H9 (cell line): ENCODE measurements around the gene SH3RF3. TPM values are rescaled to one million over a fixed set of nuclear protein-coding genes. Genes with fewer than 3 reads are reported as not detected.

Experiments used
- DNase-seq: peaks from one replicate; pipeline ENCODE4 v3.0.0-alpha.2; 2017
- H2AFZ ChIP-seq: one replicate; pipeline ENCODE4 v1.6.1; 2013; ENCODE audit warnings: mild to moderate bottlenecking, low read length, control low read depth, moderate library complexity
- H2AK5ac ChIP-seq: 2 replicates; pipeline ENCODE4 v1.6.1; 2013; ENCODE audit warnings: low read length, control low read depth, mixed read lengths; ENCODE audit not compliant: insufficient read length
- H2BK120ac ChIP-seq: one replicate; pipeline ENCODE4 v1.6.1; 2013; ENCODE audit warnings: low read depth, mild to moderate bottlenecking, low read length, control low read depth, inconsistent platforms; ENCODE audit not compliant: poor library complexity, severe bottlenecking
- H2BK12ac ChIP-seq: 2 replicates; pipeline ENCODE4 v1.6.1; 2013; ENCODE audit warnings: low read length, control low read depth, mixed read lengths, low read depth; ENCODE audit not compliant: insufficient read length
- H2BK15ac ChIP-seq: 2 replicates; pipeline ENCODE4 v1.6.1; 2013; ENCODE audit warnings: low read depth, low read length, control low read depth
- H2BK20ac ChIP-seq: one replicate; pipeline ENCODE4 v1.6.1; 2013; ENCODE audit warnings: low read depth, mild to moderate bottlenecking, low read length, control low read depth, inconsistent platforms; ENCODE audit not compliant: poor library complexity, severe bottlenecking
- H2BK5ac ChIP-seq: 2 replicates; pipeline ENCODE4 v1.6.1; 2013; ENCODE audit warnings: low read length, control low read depth, mixed read lengths; ENCODE audit not compliant: insufficient read length
- H3K14ac ChIP-seq: 2 replicates; pipeline ENCODE4 v1.6.1; 2013; ENCODE audit warnings: low read length, control low read depth; ENCODE audit not compliant: insufficient read depth
- H3K18ac ChIP-seq: 2 replicates; pipeline ENCODE4 v1.6.1; 2013; ENCODE audit warnings: low read depth, mild to moderate bottlenecking, mixed read lengths, low read length, control low read depth; ENCODE audit not compliant: insufficient read length
- H3K23ac ChIP-seq: 2 replicates; pipeline ENCODE4 v1.6.1; 2013; ENCODE audit warnings: low read length, control low read depth, mixed read lengths, low read depth; ENCODE audit not compliant: insufficient read length
- H3K23me2 ChIP-seq: 2 replicates; pipeline ENCODE4 v1.6.1; 2013; ENCODE audit warnings: low read depth, mild to moderate bottlenecking, mixed read lengths, low read length, control low read depth; ENCODE audit not compliant: insufficient read length, poor library complexity, severe bottlenecking
- H3K27ac ChIP-seq: 2 replicates; pipeline ENCODE4 v1.5.1; 2013; ENCODE audit warnings: low read length, control low read depth, mixed read lengths, low read depth; ENCODE audit not compliant: insufficient read length
- H3K27me3 ChIP-seq: 2 replicates; pipeline ENCODE4 v1.6.1; 2013; ENCODE audit warnings: low read length, control low read depth, inconsistent platforms; ENCODE audit not compliant: insufficient read depth
- H3K4ac ChIP-seq: 2 replicates; pipeline ENCODE4 v1.6.1; 2013; ENCODE audit warnings: low read depth, mild to moderate bottlenecking, control low read depth, inconsistent platforms, low read length, moderate library complexity
- H3K4me1 ChIP-seq: 2 replicates; pipeline ENCODE4 v1.6.1; 2013; ENCODE audit warnings: low read length, control low read depth, inconsistent platforms; ENCODE audit not compliant: insufficient read depth
- H3K4me2 ChIP-seq: 2 replicates; pipeline ENCODE4 v1.6.1; 2013; ENCODE audit warnings: low read length, control low read depth, mixed read lengths; ENCODE audit not compliant: insufficient read length, insufficient read depth
- H3K56ac ChIP-seq: 2 replicates; pipeline ENCODE4 v1.6.1; 2013; ENCODE audit warnings: low read depth, mild to moderate bottlenecking, mixed read lengths, low read length, control low read depth; ENCODE audit not compliant: insufficient read length
- H3K79me1 ChIP-seq: 2 replicates; pipeline ENCODE4 v1.6.1; 2013; ENCODE audit warnings: low read depth, mild to moderate bottlenecking, moderate library complexity, low read length, control low read depth, inconsistent platforms; ENCODE audit not compliant: insufficient read depth, poor library complexity, severe bottlenecking
- H3K79me2 ChIP-seq: 2 replicates; pipeline ENCODE4 v1.6.1; 2013; ENCODE audit warnings: low read length, control low read depth, inconsistent platforms; ENCODE audit not compliant: insufficient read depth
- H3K9ac ChIP-seq: 2 replicates; pipeline ENCODE4 v1.6.1; 2013; ENCODE audit warnings: low read length, control low read depth, mixed read lengths; ENCODE audit not compliant: insufficient read length; ENCODE audit errors: extremely low read depth
- H3K9me3 ChIP-seq: one replicate; pipeline ENCODE4 v1.6.1; 2013; ENCODE audit warnings: low read depth, low read length, inconsistent platforms; ENCODE audit not compliant: control insufficient read depth
- H3T11ph ChIP-seq: one replicate; pipeline ENCODE4 v1.6.1; 2013; ENCODE audit warnings: mild to moderate bottlenecking, low read length, control low read depth, inconsistent platforms
- H4K20me1 ChIP-seq: one replicate; pipeline ENCODE4 v1.6.1; 2013; ENCODE audit not compliant: control insufficient read depth, insufficient read length, insufficient read depth
- H4K5ac ChIP-seq: 2 replicates; pipeline ENCODE4 v1.6.1; 2013; ENCODE audit warnings: low read depth, mild to moderate bottlenecking, mixed read lengths, low read length, control low read depth; ENCODE audit not compliant: insufficient read length
- H4K8ac ChIP-seq: replicated peaks from 2 replicates; pipeline ENCODE4 v1.6.1; 2013; ENCODE audit warnings: low read length, control low read depth, mixed read lengths, low read depth; ENCODE audit not compliant: insufficient read length
- H4K91ac ChIP-seq: 2 replicates; pipeline ENCODE4 v1.6.1; 2013; ENCODE audit warnings: low read depth, mild to moderate bottlenecking, moderate library complexity, mixed read lengths, low read length, control low read depth; ENCODE audit not compliant: insufficient read length
- H3K27ac Mint-ChIP-seq, 3 experiments: 2 replicates in 2 of 3; 3 replicates in 1 of 3; pipeline ENCODE4 v1.8.0; 2020 to 2021; ENCODE audit warnings: mixed read lengths in 3 of 3, mild to moderate bottlenecking in 1 of 3, moderate library complexity in 1 of 3
- H3K27me3 Mint-ChIP-seq: 2 replicates; pipeline ENCODE4 v1.8.0; 2021; ENCODE audit warnings: low read depth, mild to moderate bottlenecking, moderate library complexity, mixed read lengths
- H3K36me3 Mint-ChIP-seq, 3 experiments: 2 replicates in 2 of 3; 3 replicates in 1 of 3; pipeline ENCODE4 v1.8.0; 2020 to 2021; ENCODE audit warnings: low read depth in 3 of 3, mixed read lengths in 3 of 3; ENCODE audit not compliant: insufficient read depth in 1 of 3
- H3K4me1 Mint-ChIP-seq, 2 experiments: 2 replicates each; pipeline ENCODE4 v1.8.0; 2020; ENCODE audit warnings: mixed read lengths in 2 of 2
- H3K4me3 Mint-ChIP-seq, 2 experiments: 2 replicates in 1 of 2; 3 replicates in 1 of 2; pipeline ENCODE4 v1.8.0; 2020 to 2021; ENCODE audit warnings: mild to moderate bottlenecking in 2 of 2, mixed read lengths in 2 of 2, moderate library complexity in 1 of 2
- H3K9me3 Mint-ChIP-seq, 2 experiments: 2 replicates in 1 of 2; 3 replicates in 1 of 2; pipeline ENCODE4 v1.8.0; 2020; ENCODE audit warnings: mild to moderate bottlenecking in 2 of 2, mixed read lengths in 2 of 2, moderate library complexity in 1 of 2
- CTCF ChIP-seq: fragments of 200-600 bp; sonication (generic); conservative IDR thresholded peaks from 3 replicates; pipeline ENCODE4 v1.8.0; 2021; ENCODE audit warnings: antibody characterized with exemption, mild to moderate bottlenecking
- WGBS: extraction: QIAGEN DNeasy Blood & Tissue Kit; methylation state at CpG from one replicate; pipeline ENCODE4 v1.1.7; 2013; ENCODE audit warnings: missing lambda C conversion rate, low lambda C conversion rate, mixed read lengths; ENCODE audit not compliant: insufficient read length; ENCODE audit errors: extremely low coverage; 5-methylcytosine and 5-hydroxymethylcytosine counted together
- total RNA-seq: library from RNA; stranded (reverse); gene quantifications from 2 replicates; pipeline ENCODE4 v1.2.1, GENCODE V29; 2021

SH3RF3 gene
- total RNA-seq, 1 experiment from 2014 or later, result 0.46 TPM

- H3K36me3 Mint-ChIP-seq, result no peaks in the 10 kb centered on the region; a peak in 1 of 7 replicates
- H3K4ac ChIP-seq, result no peak overlapping the region
Observed at GRCh38 chr2:109185821-109186570, 57.0 kb downstream of the SH3RF3 start.

More at GRCh38 chr2:109185821-109186570, 57.0 kb downstream of the SH3RF3 start:
- Histone ChIP-seq H2AFZ (no peak overlapping the region), H2BK5ac (no peak overlapping the region), H4K20me1 (no peaks in the 10 kb centered on the region), H2BK12ac (no peak overlapping the region), H4K91ac (no peak overlapping the region), H3K4me2 (no peak overlapping the region), H3K56ac (no peak overlapping the region), H3K23me2 (no peaks in the 10 kb centered on the region), H3K27ac (no peak overlapping the region), H3K79me2 (no peaks in the 10 kb centered on the region), H3K9ac (no peak overlapping the region), H4K8ac (no peak overlapping the region), H3K23ac (no peak overlapping the region), H2AK5ac (no peak overlapping the region), H3T11ph (no peak overlapping the region), H2BK120ac (no peak overlapping the region), H3K4me1 (no peaks in the 10 kb centered on the region), H3K27me3 (no peaks in the 10 kb centered on the region), H3K79me1 (no peaks in the 10 kb centered on the region), H2BK20ac (no peak overlapping the region), H3K18ac (no peak overlapping the region), H3K14ac (no peak overlapping the region), H4K5ac (no peak overlapping the region), H3K9me3 (no peaks in the 10 kb centered on the region), H2BK15ac (no peak overlapping the region)
- TF ChIP-seq CTCF, result no peak
- peaks cover 0 to 7% of the 10 kb centered on the region in 2 experiments; a peak in 1 of 4 replicates for H3K4me1 Mint-ChIP-seq
- no peak overlapping the region for H3K4me3 Mint-ChIP-seq
- DNase-seq, result no peak
- H3K27me3 Mint-ChIP-seq, result no peaks in the 10 kb centered on the region; the same call in 1 of the 2 replicates
- peaks cover 0 to 3% of the 10 kb centered on the region in 2 experiments; a peak in 1 of 5 replicates for H3K9me3 Mint-ChIP-seq
- no CpG with 5 or more reads among the region's 16 CpGs for whole genome bisulfite sequencing
- no peak overlapping the region; a peak in 1 of 7 replicates for H3K27ac Mint-ChIP-seq
